GM18858 (cell line): ENCODE measurements around the gene BRD1.
"Not testable (repeated sequence)": the region's sequence is repeated elsewhere in the genome, so short reads cannot be mapped to it uniquely, and the experiment has no call there.

Source experiments
- ATAC-seq: cut with Tn5 transposase; IDR thresholded peaks from one replicate; pipeline ENCODE4 v1.9.1; 2021; ENCODE audit not compliant: unreplicated experiment

BRD1 gene

DNA sequence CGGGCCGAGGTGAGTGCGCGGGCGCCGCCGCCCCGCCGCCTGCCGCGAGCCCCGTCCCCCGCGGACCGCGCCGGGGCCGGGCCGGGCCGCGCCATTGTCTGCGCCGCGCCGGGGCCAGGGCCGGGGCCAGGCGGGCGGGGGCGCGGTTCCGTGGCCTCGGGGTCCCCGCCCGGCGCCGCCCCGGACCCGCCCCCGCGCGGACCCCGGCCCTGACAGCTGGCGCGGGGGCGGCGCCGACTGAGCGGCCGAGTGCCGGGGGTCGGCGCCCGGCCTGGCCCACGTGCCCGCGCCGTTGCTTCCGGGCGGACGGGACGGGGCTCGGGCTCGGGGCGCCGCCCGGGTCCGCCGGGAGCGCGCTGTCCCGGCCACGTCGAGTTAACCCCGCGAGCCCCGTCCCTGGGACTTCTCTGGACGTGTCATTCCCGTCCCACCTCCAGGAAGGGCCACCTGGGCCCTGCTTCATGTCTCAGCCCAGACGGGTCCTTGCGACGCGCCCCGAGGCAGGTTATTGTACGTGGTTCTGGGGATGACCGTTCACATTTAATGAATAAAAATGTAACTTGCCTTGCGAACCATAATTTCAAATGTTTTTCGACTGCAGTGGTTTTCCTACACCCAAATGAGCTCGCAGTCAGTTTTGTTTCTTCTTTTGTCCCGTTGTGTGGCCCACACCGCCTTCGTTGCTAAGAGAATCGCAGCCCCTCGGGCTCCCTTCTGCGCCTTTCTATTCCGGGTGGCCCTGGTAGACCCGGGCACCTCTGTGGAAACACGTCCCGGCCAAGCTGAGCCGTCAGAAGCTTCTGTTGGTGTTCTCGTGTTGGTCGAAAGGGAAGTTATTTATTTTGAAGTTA, 26.5 kb upstream of the BRD1 start:
- ATAC-seq = peak; percentile 15

DNA sequence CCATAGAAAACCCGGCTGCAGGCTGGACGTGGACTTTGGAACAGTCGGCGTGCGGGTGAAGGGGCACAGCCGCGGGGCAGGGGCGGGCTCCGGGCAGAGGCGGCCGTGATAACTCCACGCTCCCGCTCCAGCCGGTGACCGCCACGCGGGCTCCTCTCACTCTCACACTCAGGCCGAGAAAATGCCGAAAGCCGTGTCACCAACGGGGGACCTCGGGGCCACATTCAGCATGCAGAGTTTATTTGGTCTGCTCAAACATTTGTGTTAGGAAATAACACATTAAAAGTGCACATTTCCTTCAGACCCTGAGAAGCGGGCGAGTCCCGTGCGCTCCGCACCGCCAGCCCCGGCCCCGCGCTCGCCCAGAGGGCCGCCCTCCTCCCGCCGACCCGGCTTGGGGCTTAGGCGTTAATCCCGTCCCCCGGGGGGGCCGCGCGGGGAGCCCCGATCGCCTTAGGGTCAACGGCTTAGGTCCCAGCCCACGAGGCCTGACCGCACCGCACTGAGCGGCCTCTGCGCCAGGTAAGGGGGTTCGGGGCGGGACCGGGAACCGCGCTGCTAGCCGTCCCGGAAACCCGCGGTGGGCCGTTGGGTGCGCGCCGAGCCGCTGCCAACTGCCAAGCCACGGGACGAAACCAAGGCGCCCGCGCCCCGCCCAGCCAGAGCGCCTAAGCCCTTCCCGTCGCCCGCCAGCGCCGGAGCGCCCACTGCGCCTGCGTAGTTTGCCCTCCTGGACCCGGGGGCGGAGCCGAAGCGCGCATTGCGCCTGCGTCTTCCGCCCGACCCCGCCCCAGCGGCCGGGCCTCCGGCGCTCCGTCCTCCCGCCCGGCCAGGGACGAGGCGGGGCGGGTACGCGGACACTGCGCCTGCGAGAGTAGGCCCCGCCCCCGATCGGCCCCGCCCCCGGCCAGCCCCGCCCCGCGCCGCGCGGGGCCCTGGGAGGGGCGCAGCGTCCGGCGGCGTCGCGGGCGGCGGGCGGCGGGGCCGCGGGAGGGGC, 25.5 kb upstream of the BRD1 start, which contains the start of gene ZBED4:
TSS of gene ZBED4 (plus strand) at position 947 of the 997 bp plus-strand sequence. CDS start 29,819 bp downstream, outside the sequence.
- peak; percentile 64 for ATAC-seq

GRCh38 chr22:49852568-49852897, 24.9 kb upstream of the BRD1 start:
- not testable (repeated sequence) for ATAC-seq

GRCh38 chr22:49850959-49851802, 23.5 kb upstream of the BRD1 start:
- no peak for ATAC-seq

DNA sequence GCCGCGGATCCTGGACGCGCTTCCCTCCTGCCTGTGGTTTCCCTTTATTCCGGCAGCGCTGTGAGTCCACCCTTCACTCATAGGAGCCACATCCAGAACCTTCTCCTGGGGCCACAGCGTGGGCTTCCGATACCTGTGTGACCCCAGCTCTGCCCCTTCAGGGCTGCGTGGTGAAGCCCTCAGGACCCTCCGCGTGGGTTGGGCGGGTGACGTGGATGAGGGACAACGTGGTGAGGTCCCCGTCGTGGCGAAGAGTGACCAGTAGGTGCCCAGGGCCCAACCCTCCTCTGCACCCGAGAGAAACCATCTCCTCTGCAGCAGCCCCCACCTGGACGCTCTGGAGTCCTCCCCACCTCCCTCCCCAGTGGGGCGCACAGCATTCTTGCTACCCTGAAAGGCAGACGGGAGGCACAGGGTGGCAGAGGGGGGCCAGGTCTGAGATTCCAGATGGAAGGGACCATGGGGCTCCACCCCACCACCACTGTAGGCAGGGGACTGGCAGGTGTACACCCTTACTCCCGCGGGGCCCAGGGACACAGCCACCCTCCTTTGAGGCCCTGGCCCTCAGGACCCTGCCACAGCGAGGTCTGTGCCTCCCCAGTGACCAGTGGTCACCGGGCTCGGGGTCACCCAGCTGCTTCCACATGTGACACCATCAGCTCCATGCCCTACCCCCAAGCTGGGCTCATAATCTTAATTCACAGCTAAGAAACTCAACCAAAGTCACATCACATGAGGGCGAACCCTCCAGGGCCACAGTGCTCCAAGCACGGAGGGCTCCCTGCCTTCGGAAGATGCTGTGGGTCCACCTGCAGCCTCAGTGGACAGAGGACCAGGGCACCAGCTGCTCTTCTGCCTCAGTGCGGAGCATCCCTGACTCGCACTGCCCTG, 22.6 kb upstream of the BRD1 start:
- ATAC-seq = no peak

GRCh38 chr22:49849161-49850020, 21.7 kb upstream of the BRD1 start:
- ATAC-seq = no peak

DNA sequence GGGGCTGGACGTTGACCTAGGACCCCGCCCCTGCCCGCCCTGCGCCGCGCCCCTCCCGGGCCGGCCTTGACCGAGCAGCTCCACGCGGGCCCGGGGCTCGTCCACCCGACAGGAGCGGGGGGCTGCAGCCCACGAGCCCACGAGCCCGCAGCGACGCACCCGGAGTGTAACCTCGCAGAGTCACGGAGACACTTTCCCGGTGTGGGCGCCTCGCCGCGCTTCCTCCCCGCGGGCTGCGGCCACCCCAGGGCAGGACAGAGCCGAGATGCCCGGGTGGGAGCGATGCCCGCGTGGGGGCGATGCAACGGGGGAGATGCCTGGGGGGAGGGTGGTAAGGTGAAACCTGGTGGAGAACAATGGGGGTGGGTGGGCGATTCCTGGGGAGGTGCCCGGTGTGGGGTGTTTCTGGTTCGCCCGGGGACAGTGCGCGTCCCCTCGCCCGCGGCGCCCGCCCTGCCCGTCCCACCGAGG, 21.1 kb upstream of the BRD1 start:
- no peak for ATAC-seq

DNA sequence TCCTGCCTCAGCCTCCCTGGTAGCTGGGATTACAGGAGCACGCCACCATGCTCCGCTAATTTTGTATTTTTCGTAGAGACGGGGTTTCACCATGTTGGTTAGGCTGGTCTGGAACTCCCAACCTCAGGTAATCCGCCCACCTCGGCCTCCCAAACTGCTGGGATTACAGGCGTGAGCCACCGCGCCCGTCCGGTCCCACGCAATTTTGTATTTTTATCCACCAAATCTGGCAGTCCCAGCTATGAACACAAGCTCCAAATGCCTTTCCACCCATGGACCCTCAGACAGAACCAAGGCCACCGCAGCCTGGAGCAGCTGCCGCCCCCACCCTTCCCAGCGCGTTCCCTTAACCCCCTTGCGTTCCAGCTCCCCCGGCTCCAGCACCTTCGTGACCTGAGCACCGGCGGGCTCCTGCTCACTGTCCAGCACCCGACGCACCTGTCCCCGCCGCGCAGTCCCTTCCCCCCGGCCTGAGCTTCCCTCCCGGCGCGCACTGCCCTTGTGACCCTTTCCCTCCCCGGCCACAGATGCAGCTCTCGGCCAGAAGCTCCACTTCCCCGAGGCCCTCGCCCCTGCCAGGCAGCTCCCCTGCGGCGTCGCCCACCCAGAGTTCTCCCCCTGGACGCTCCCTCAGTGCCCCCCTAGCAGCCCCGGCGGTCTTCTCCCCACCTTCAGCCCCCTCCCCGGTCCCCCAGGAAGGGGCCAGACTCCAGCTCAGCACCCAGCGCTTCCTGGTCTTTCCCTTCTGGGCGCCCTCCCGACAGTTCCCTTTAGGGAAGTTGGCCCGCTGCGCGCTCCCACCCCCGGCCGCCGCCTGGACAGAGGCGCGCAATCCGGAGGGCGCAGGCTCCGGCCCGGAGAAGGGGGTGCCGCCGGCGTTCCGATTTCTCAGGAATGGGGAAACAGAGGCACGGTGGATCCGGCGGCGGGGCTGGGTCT, 20.3 kb upstream of the BRD1 start:
- ATAC-seq = no peak

- ATAC-seq = no peak
Measured at GRCh38 chr22:49845666-49846459, 18.2 kb upstream of the BRD1 start.

DNA sequence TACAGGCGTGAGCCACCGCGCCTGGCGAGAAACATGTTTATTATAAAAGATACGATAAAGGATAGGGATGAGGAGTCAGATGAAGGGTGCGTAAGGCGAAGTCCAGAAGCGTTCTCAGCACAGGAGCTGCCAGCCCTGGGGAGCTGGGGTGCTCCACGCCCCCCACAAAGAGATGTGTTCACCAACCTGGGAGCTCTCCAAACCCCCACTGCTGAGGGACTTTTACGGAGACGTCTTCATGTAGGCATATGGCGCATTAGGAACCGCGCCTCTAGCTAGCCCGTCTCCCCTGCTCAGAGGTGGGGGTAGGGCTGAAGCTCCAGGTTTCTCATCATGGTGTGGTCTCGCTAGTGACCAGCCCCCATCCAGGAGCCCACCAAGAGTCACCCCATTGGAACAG, 17.6 kb upstream of the BRD1 start:
- ATAC-seq = no peak

DNA sequence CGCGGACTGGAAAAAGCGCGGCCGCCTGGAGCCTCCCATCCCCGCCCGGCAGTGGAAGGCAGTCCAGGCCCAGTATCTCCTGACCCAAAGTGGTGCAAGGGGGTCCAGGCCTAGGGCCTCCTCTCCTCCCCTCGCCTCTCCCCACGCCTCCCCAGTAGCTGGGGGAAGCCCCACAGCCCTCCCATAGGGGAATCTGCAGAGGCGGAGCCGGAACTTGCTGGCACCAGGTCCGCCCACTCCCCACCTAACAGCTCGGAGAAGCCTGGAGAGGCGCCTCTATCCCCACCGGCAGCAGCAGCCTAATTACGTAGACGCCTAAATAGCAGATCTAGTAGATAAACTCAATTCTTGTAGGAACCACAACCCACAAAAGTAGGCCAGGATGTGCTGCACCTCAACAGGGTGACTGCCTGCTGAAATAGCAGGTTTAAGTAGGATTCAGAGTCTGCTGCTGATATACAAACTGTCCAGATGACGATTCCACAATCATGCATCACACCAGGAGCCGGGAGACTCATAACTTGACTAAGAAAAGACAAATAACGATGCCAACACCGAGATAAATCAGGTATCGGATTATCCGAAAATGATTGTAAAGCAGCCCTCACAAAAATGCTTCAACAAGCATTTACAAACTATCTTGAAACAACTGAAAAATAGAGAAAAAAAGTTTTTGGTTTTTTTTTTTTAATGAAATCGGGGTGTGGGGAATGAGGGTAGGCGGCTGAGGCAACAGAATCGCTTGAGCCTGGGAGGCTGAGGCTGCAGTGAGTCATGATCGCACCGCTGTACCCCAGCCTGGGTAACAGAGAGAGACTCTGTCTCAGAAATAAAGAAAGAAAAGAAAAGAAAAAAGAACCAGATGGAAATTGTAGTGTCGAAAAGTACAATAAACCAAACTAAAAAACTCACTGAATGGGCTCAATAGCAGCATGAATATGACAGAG, 11.4 kb upstream of the BRD1 start:
- no peak for ATAC-seq

- ATAC-seq = no peak
Measured at GRCh38 chr22:49833340-49834007, 5.8 kb upstream of the BRD1 start.

DNA sequence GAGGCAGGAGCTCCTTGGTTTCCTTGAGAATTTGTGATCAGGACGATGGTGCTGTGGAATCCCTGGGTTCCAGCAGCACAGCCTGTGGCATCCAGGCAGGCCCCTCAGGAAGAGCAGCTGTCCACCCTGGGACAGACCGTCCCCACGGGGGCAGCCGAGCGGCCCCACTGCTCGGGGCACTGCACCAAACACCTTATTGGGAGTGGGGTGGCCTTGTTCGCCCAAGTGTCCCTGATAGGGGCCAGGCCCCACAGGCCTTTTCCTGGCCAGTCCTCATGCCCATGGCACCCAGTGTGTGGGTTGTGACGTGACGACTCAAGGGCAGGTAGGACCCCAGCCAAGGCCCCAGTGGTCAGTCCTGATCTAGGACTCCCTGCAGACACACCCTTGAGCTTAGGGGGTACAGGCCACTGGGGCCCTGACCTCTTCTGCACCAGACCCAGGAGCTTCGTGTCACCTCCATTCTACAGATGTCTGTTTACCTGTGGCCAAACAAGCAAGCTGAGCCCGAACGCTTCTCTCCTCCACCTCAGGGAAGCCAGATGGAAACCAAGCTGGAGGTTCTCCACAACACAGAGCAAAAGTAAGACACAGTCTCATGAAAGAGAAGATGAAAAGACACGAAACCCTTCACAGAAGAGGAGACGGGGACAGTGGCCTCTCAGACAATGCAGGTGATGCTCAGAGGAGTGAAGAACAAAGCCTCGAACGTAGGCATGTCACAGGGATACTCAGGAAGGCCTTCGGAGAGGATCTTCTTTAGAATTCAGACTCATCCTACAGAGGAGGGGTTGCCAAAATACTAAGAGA, 1.6 kb upstream of the BRD1 start:
- no peak for ATAC-seq

GRCh38 chr22:49828599-49828965, 909 bp upstream of the BRD1 start:
- ATAC-seq = no peak
